D721Med (cell line): ENCODE results near the gene NKAIN2.

Source experiments
- DNase-seq: peaks from one replicate; pipeline ENCODE4 v3.0.0; 2011; ENCODE audit warnings: low spot score; ENCODE audit not compliant: insufficient read length
- FAIRE-seq: peaks from 2 replicates; lab custom pipeline; 2011; peaks lifted over from hg19 to GRCh38; lab: Jason Lieb, UNC
- TF ChIP-seq, protein P1 (sequence below): IDR thresholded peaks from 2 replicates; pipeline ENCODE4 v1.5.1; 2012; ENCODE audit warnings: mild to moderate bottlenecking, control low read depth; ENCODE audit not compliant: insufficient read depth; ENCODE audit errors: missing control alignments

NKAIN2 gene

DNA sequence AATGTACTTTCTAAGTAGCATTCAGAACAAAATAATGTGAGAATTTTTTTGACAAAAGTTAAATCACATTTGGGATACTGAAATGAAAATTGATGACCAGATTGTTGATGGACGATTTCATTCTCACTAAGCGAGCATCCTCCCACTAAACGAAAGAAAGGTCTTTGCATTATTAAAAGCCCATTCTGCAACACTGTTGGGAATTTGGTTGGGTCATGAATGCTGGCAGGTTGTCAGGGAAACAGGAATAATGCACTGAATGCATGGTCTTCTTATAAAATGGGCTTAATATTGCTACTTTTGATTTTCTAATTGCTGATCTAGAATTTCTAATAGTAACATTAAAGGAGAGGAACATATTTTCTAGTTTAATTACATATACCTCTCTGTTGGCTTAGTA is 229.8 kb downstream of the NKAIN2 start:
- no peak for FAIRE-seq
- DNase-seq, result no peak

DNA sequence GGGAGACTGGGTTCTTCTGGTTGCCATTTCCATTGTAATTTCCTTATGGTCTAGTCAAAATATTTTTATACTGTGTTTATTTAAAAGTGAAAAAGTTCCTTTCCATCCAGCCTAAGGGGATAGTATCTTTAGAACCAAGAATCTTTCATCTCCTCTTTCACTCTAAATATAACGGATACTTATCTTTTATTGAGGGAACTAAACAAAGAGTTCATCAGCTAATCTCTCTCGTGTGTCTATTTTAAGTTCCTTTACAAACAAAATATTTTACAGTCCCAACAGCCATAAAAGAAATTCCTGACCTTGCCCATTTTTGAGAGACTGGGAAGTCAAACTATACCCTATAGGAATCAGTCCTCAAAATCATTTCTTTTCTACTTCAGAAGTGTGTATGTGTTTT is 232.7 kb downstream of the NKAIN2 start:
- TF ChIP-seq, protein P1, sequence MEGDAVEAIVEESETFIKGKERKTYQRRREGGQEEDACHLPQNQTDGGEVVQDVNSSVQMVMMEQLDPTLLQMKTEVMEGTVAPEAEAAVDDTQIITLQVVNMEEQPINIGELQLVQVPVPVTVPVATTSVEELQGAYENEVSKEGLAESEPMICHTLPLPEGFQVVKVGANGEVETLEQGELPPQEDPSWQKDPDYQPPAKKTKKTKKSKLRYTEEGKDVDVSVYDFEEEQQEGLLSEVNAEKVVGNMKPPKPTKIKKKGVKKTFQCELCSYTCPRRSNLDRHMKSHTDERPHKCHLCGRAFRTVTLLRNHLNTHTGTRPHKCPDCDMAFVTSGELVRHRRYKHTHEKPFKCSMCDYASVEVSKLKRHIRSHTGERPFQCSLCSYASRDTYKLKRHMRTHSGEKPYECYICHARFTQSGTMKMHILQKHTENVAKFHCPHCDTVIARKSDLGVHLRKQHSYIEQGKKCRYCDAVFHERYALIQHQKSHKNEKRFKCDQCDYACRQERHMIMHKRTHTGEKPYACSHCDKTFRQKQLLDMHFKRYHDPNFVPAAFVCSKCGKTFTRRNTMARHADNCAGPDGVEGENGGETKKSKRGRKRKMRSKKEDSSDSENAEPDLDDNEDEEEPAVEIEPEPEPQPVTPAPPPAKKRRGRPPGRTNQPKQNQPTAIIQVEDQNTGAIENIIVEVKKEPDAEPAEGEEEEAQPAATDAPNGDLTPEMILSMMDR, result no peak
- FAIRE-seq (no peak), DNase-seq (no peak)

More for the DNA sequence above, 229.8 kb downstream of the NKAIN2 start:
- TF ChIP-seq, protein P1, result no peak

DNA sequence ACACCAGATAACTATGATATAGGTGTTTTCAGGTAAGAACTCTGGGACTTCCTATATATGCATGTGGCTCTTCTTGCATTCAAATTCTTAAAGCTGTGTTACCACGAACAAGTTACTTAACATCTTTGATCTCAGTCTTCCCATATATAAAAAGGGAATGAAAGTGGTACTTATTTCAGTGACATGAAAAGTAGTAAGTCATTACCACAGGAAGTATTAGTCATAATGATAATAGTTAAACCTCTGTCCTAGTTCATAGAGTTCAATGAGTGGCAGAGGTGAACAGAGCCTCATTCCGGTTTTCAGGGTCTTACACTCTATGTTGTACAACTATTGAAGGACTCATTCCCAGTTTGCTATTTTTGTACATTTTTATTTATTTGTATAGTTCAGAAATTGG is 237.0 kb downstream of the NKAIN2 start:
- TF ChIP-seq, protein P1, result no peak
- FAIRE-seq (no peak), DNase-seq (no peak)

DNA sequence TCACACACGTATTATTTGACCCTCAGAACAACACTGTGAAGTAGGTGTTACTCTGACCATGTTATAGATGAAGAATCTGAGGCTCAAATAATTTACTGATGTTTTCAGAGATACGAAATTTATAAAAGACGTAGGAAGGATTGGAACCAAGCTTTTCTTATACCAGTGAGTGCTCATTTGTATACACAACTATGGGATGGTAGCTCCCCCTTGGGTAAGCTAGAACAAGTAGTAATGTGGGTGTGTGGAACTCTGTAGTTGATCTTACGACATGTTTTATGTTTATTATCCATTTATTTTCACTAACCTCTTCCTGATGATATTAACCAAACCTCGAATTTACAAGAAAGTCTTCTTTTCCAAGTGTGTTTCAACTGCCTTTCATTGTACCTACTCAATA is 248.5 kb downstream of the NKAIN2 start:
- no peak for FAIRE-seq
- DNase-seq, result no peak

DNA sequence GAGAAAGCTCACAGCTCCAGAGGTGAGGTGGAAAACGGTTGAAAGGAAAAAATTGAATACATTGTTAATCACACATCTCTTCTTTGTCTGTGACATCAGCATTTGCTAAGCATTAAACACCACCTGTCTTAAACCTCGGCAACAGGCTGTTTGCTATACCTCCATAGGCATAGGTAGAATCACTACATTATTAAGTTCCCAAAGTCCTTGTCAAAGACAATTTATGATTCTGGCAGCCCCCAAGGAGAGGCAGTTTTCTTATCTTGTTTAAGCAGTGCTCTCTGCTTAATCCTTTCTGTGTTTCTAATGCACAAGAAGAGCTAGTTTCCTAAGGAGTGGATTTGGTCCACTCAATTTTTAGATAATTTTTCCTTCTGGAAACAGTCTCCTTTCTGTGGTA is 249.7 kb downstream of the NKAIN2 start:
- TF ChIP-seq, protein P1, result no peak
- DNase-seq (no peak), FAIRE-seq (no peak)

More for the DNA sequence above, 248.5 kb downstream of the NKAIN2 start:
- TF ChIP-seq, protein P1, result no peak

DNA sequence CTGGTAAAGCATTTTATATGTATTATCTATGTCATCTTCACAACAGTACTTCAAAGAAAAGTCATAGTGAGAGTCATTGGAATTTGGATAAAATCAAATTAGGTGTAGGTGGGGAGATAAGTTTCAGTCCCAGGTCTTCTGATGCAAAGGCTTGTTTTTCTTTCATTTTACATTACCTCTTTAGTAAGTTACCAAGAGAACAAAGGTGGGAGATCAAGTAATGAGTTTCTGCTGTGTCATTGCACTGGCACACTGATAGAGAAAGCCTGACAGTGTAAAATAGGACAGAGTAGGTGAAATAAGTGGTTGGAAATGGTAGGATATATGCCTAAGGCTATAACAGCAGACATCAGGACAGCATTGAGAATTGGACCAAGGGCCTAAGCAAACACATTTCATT is 250.4 kb downstream of the NKAIN2 start:
- no peak for FAIRE-seq

DNA sequence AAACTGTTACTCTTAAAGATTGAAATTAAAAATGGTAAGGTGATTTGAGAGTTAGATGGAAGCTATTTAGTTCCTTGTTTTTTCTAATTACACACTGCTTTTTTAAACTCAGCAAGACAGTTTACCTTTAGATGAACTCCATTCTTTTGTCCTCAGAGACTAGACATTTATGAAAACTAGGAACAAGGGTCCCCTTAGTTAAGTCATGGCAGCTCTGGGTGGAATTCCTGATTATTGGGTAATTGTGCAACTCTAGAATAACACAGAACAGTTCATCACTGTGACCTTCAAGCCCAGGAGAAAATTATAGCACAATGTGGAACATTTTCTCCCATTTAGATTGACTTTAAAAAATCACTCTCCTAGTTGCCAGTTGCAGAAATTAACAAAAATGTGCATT is 251.7 kb downstream of the NKAIN2 start:
- TF ChIP-seq, protein P1, result no peak
- DNase-seq (no peak), FAIRE-seq (no peak)

More for the DNA sequence above, 250.4 kb downstream of the NKAIN2 start:
- TF ChIP-seq, protein P1, result no peak
- no peak for DNase-seq
